ENCODE measurements around the gene LTC4S. TPM values are rescaled to one million over a fixed set of nuclear protein-coding genes. Genes with fewer than 3 reads are reported as not detected.
"Not testable (repeated sequence)": the region's sequence is repeated elsewhere in the genome, so short reads cannot be mapped to it uniquely, and the experiment has no call there.

The LTC4S gene
- total RNA-seq, 1 donor from 2014 or later, result 91.7 TPM

- H3K36me3 ChIP-seq, result peaks cover 83 to 88% of the 10 kb centered on the region in 2 donors
- intact Hi-C loops (cut with DNase I), result no loop called here
- TF ChIP-seq CTCF (IDR thresholded peaks at IDR 0.05), result no peak
- H3K27ac ChIP-seq, result no peak overlapping the region
- H3K4me3 ChIP-seq, result no peak overlapping the region
- DNase-seq (ENCODE audit: low spot score in 2 of 2), result no peak
- no peaks in the 10 kb centered on the region for H3K9me3 ChIP-seq
- H3K27me3 ChIP-seq, result no peaks in the 10 kb centered on the region
- peaks cover 0 to 2% of the 10 kb centered on the region in 2 donors for H3K4me1 ChIP-seq
These were observed 40.3 kb downstream of the LTC4S start for GRCh38 chr5:179834120-179834519.

GRCh38 chr5:179834871-179835270, 41.1 kb downstream of the LTC4S start:
- H3K9me3 ChIP-seq; H3K4me1 ChIP-seq; DNase-seq (ENCODE audit: low spot score in 2 of 2); H3K27ac ChIP-seq; H3K4me3 ChIP-seq; intact Hi-C loops (cut with DNase I); H3K27me3 ChIP-seq: not testable (repeated sequence)
- peaks cover 82 to 87% of the 10 kb centered on the region in 2 donors for H3K36me3 ChIP-seq

- Histone ChIP-seq H3K27me3 (no peaks in the 10 kb centered on the region), H3K9me3 (no peaks in the 10 kb centered on the region), H3K36me3 (peaks cover 81 to 86% of the 10 kb centered on the region in 2 donors), H3K4me3 (no peak overlapping the region), H3K4me1 (no peaks in the 10 kb centered on the region), H3K27ac (peak overlapping the region in 1 of 2 donors; percentile 27)
- DNase-seq (ENCODE audit: low spot score in 2 of 2), result no peak
- intact Hi-C loops (cut with DNase I), result no loop called here
- TF ChIP-seq CTCF (IDR thresholded peaks at IDR 0.05), result peak in 1 of 3 experiments; percentile 15
These were observed 42.6 kb downstream of the LTC4S start for GRCh38 chr5:179836225-179837019.

- H3K4me1 ChIP-seq, result no peaks in the 10 kb centered on the region
- TF ChIP-seq CTCF (IDR thresholded peaks at IDR 0.05), result no peak
- peaks cover 77 to 86% of the 10 kb centered on the region in 2 donors for H3K36me3 ChIP-seq
- no peak for DNase-seq (ENCODE audit: low spot score in 2 of 2)
- H3K27me3 ChIP-seq, result no peaks in the 10 kb centered on the region
- H3K27ac ChIP-seq, result no peak overlapping the region
- H3K4me3 ChIP-seq, result no peak overlapping the region
- no peaks in the 10 kb centered on the region for H3K9me3 ChIP-seq
- intact Hi-C loops (cut with DNase I), result no loop called here
These were observed 43.6 kb downstream of the LTC4S start for GRCh38 chr5:179837076-179838011.

GRCh38 chr5:179839328-179840256, 45.8 kb downstream of the LTC4S start:
- H3K27ac ChIP-seq, result no peak overlapping the region
- peaks cover 60 to 84% of the 10 kb centered on the region in 2 donors for H3K36me3 ChIP-seq
- peaks cover under 1% of the 10 kb centered on the region in 2 donors for H3K9me3 ChIP-seq
- DNase-seq (ENCODE audit: low spot score in 2 of 2), result no peak
- no peak overlapping the region for H3K4me3 ChIP-seq
- H3K27me3 ChIP-seq, result no peaks in the 10 kb centered on the region
- no peak for TF ChIP-seq CTCF (IDR thresholded peaks at IDR 0.05)
- H3K4me1 ChIP-seq, result no peaks in the 10 kb centered on the region
- intact Hi-C loops (cut with DNase I), result no loop called here
